ENCODE measurements around the gene MACROD1.

DNA sequence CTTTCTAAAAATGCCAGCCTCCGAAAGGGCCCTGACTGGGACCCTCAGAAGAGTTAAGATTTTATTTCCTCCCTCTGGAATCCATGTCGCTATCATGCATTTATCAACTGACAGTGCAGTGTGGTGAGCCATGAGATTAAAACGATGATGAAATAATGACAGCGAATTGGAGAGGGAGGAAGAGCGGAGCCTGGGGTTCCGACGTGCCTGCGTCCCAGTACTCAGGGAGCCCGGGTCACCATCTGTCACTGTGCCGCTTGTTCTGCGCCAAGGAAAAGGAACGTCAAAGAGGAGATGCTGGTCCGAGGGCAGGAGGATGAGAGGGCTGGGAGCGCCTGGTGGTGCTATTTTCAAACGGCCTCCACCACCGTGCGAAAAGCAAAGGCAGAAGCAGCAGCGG is 46.2 kb downstream of the MACROD1 start:
- TF ChIP-seq CTCF (IDR thresholded peaks at IDR 0.05; ENCODE audit: extremely low read depth in 1 of 2, insufficient read depth in 1 of 2, low read depth in 1 of 2, low read length in 2 of 2) (no peak), POLR2A (IDR thresholded peaks at IDR 0.05; ENCODE audit: low read depth, low read length) (no peak), EZH2 (IDR thresholded peaks at IDR 0.05; ENCODE audit: borderline replicate concordance, low read depth, low read length, severe bottlenecking) (no peak), FOS (IDR thresholded peaks at IDR 0.05; ENCODE audit: borderline replicate concordance, insufficient read depth, low read length) (no peak), POLR2AphosphoS5 (IDR thresholded peaks at IDR 0.05; ENCODE audit: insufficient read depth, low read depth, low read length) (no peak)

Data from endothelial cell of umbilical vein (primary cell).